ENCODE results near the gene ZNF587. TPM values are rescaled to one million over a fixed set of nuclear protein-coding genes. Genes with fewer than 3 reads are reported as not detected.
"Not testable (repeated sequence)": the region's sequence is repeated elsewhere in the genome, so short reads cannot be mapped to it uniquely, and the experiment has no call there.

Gene ZNF587
- total and polyA plus RNA-seq, 2 experiments from 2014 or later: 8.8 to 36.8 TPM

DNA sequence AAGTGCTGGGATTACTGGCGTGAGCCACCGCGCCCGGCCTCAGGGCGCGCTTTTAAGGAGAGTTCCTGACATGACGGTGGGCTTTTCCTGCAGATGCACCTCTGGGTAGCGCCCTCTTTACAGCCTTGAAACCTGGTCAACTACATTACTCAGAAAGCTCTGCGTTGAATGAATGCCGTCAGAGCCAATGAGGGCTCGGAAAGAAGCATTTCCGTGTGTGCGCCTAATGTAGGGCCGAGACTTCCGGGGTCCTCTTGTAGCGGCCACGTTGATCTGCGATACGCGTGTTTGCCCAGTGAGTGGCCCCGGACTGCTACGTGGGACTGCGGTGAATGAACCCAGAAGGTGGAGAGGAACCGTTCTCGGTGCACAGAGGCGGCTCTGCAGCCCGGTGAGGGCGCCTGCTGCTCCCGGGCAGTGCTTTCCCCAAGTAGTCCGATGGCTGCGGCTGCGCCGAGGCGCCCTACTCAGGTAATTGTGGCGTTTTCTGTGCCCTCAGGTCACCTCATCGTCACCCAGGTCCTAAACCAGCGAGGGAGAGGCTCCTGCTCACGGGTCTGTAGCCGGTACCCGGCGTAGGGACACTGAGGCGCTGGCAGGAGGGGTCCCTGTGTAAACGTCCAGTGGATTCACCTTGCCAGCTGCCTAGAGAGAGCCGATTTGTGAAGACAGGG, 30.0 kb upstream of the ZNF587 start:
- no peaks in the 10 kb centered on the region for H4K20me1 ChIP-seq (ENCODE audit: insufficient read depth, poor library complexity, severe bottlenecking)
- peak overlapping the region; percentile 90 for H3K27ac ChIP-seq
- no peaks in the 10 kb centered on the region for H3K36me3 ChIP-seq (replicated peaks; ENCODE audit: insufficient read depth, low read depth)
- H3K4me2 ChIP-seq: peak overlapping the region; percentile 85
- peaks cover 43% of the 10 kb centered on the region for H3K4me1 ChIP-seq (ENCODE audit: insufficient read depth)
- peaks cover 62% of the 10 kb centered on the region for H3K79me2 ChIP-seq
- TF ChIP-seq EZH2 (IDR thresholded peaks at IDR 0.05; ENCODE audit: borderline replicate concordance): no peak
- TF ChIP-seq EZH2phosphoT487 (IDR thresholded peaks at IDR 0.05; ENCODE audit: low read depth, severe bottlenecking, unreplicated experiment): no peak
- TF ChIP-seq, protein P1, sequence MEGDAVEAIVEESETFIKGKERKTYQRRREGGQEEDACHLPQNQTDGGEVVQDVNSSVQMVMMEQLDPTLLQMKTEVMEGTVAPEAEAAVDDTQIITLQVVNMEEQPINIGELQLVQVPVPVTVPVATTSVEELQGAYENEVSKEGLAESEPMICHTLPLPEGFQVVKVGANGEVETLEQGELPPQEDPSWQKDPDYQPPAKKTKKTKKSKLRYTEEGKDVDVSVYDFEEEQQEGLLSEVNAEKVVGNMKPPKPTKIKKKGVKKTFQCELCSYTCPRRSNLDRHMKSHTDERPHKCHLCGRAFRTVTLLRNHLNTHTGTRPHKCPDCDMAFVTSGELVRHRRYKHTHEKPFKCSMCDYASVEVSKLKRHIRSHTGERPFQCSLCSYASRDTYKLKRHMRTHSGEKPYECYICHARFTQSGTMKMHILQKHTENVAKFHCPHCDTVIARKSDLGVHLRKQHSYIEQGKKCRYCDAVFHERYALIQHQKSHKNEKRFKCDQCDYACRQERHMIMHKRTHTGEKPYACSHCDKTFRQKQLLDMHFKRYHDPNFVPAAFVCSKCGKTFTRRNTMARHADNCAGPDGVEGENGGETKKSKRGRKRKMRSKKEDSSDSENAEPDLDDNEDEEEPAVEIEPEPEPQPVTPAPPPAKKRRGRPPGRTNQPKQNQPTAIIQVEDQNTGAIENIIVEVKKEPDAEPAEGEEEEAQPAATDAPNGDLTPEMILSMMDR (IDR thresholded peaks at IDR 0.05; ENCODE audit: poor library complexity): peak; percentile 30
- peak overlapping the region; percentile 28 for H3K4me3 ChIP-seq
- peak; percentile 94 for DNase-seq (ENCODE audit: low spot score)
- no peaks in the 10 kb centered on the region for H3K27me3 ChIP-seq
- H3K9me3 ChIP-seq (ENCODE audit: low read depth): no peaks in the 10 kb centered on the region
- H3K9me2 ChIP-seq (replicated peaks; ENCODE audit: insufficient read depth): no peaks in the 10 kb centered on the region
- under 1% methylated on average over 39 of the region's 44 CpGs for WGBS (ENCODE audit: low lambda C conversion rate, missing lambda C conversion rate)
- H2AFZ ChIP-seq: peak overlapping the region; percentile 59

DNA sequence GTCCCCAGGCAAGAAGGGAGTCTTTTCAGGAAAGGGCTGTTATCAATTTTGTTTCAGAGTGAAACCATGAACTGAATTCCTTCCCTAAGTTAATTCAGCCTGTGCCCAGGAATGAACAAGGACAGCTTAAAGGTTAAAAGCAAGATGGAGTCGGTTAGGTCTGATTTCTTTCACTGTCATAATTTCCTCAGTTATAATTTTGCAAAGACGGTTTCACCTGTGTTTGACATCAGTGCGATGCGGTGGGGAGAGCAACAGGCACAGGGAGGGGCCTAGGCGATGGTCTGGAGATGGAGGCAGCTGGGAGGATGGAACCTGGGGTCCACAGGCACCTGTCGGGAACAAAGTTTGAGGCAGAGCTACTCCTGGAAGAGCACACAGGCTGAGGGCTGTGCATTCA, 29.1 kb upstream of the ZNF587 start:
- Histone ChIP-seq H3K79me2 (peaks cover 72% of the 10 kb centered on the region), H3K27ac (peak overlapping the region; percentile 90), H4K20me1 (ENCODE audit: insufficient read depth, poor library complexity, severe bottlenecking) (no peaks in the 10 kb centered on the region), H3K36me3 (replicated peaks; ENCODE audit: insufficient read depth, low read depth) (no peaks in the 10 kb centered on the region), H3K9me3 (ENCODE audit: low read depth) (no peaks in the 10 kb centered on the region), H3K4me3 (peak overlapping the region; percentile 28), H3K4me1 (ENCODE audit: insufficient read depth) (peaks cover 41% of the 10 kb centered on the region), H2AFZ (no peak overlapping the region), H3K9me2 (replicated peaks; ENCODE audit: insufficient read depth) (no peaks in the 10 kb centered on the region), H3K27me3 (no peaks in the 10 kb centered on the region), H3K4me2 (peak overlapping the region; percentile 85)
- TF ChIP-seq EZH2phosphoT487 (IDR thresholded peaks at IDR 0.05; ENCODE audit: low read depth, severe bottlenecking, unreplicated experiment) (no peak), EZH2 (IDR thresholded peaks at IDR 0.05; ENCODE audit: borderline replicate concordance) (no peak)
- TF ChIP-seq, protein P1 (IDR thresholded peaks at IDR 0.05; ENCODE audit: poor library complexity): no peak
- no peak for DNase-seq (ENCODE audit: low spot score)
- 74% methylated on average over 6 of the region's 6 CpGs for WGBS (ENCODE audit: low lambda C conversion rate, missing lambda C conversion rate)

DNA sequence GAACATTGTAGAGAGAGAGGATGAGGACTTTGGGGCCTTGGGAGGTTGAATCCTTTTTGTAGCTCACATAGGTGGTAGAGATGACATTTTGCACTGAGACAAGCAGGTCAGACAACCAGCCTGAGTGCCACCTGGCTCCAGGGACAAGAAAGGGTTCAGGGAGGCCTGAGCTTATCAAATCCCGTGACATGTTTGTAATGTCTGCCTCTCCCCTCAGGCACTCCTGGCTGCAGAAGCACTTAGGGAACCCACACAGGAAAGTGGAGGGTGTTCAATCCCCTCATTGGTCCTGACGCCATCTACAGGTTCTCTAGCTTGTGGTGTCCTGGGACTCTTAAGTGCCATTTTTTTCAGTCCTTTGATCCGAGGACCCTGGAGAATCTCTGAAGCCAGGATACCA, 28.6 kb upstream of the ZNF587 start:
- not testable (repeated sequence) for H3K36me3 ChIP-seq (replicated peaks; ENCODE audit: insufficient read depth, low read depth); H3K9me2 ChIP-seq (replicated peaks; ENCODE audit: insufficient read depth); H3K9me3 ChIP-seq (ENCODE audit: low read depth); H3K27me3 ChIP-seq; H2AFZ ChIP-seq; H4K20me1 ChIP-seq (ENCODE audit: insufficient read depth, poor library complexity, severe bottlenecking); DNase-seq (ENCODE audit: low spot score)
- Histone ChIP-seq H3K4me2 (peak overlapping the region; percentile 85), H3K79me2 (peaks cover 76% of the 10 kb centered on the region), H3K4me3 (peak overlapping the region; percentile 28), H3K27ac (peak overlapping the region; percentile 90), H3K4me1 (ENCODE audit: insufficient read depth) (peaks cover 38% of the 10 kb centered on the region)
- 27% methylated on average over 3 of the region's 3 CpGs for WGBS (ENCODE audit: low lambda C conversion rate, missing lambda C conversion rate)

DNA sequence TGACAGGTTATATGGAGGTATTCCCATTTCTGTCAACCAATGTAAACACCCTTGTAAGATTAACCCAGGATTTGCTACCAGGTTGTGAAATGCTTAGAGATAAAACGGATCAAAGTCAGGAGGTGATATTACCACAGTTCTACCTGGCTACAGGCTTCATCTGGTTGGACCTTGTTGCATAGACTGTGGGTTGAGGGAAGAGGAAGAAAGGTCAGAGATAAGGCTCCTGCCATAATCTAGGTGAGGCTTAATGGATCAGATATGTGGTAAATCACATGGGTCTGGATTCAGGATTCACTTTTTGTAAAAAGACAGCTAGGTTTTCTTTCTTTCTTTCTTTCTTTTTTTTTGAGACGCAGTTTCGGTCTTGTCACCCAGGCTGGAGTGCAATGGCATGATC, 28.2 kb upstream of the ZNF587 start:
- not testable (repeated sequence) for H3K9me2 ChIP-seq (replicated peaks; ENCODE audit: insufficient read depth); H3K9me3 ChIP-seq (ENCODE audit: low read depth); H3K4me3 ChIP-seq; H2AFZ ChIP-seq; H4K20me1 ChIP-seq (ENCODE audit: insufficient read depth, poor library complexity, severe bottlenecking); H3K27me3 ChIP-seq; DNase-seq (ENCODE audit: low spot score); H3K36me3 ChIP-seq (replicated peaks; ENCODE audit: insufficient read depth, low read depth)
- Histone ChIP-seq H3K27ac (peak overlapping the region; percentile 86), H3K79me2 (peaks cover 81% of the 10 kb centered on the region), H3K4me2 (peak overlapping the region; percentile 62), H3K4me1 (ENCODE audit: insufficient read depth) (peaks cover 38% of the 10 kb centered on the region)
- WGBS (ENCODE audit: low lambda C conversion rate, missing lambda C conversion rate): 85% methylated on average over 3 of the region's 3 CpGs

DNA sequence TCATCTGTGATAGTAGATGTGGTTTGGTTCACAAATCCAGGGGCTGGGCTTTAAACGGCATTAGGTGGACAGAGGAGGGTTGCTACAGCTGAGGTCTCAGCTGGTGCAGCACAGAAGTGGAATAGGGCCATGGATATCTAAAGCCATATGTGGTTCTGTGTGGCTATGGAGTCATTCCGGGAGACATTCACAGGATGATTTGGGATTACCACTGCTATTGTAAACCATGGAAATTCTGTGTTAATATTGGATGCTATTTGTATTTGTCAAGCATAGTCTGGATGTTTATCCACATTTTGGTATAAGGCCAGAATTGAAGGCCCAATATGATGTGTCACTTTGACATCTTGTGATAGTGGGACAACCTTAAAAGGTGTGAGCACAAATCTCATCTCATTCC, 26.5 kb upstream of the ZNF587 start:
- H3K9me3 ChIP-seq (ENCODE audit: low read depth); H2AFZ ChIP-seq; H3K9me2 ChIP-seq (replicated peaks; ENCODE audit: insufficient read depth); H3K27me3 ChIP-seq; DNase-seq (ENCODE audit: low spot score); H3K36me3 ChIP-seq (replicated peaks; ENCODE audit: insufficient read depth, low read depth); H4K20me1 ChIP-seq (ENCODE audit: insufficient read depth, poor library complexity, severe bottlenecking); H3K4me3 ChIP-seq: not testable (repeated sequence)
- Histone ChIP-seq H3K4me1 (ENCODE audit: insufficient read depth) (peaks cover 38% of the 10 kb centered on the region), H3K79me2 (peaks cover 87% of the 10 kb centered on the region), H3K4me2 (peak overlapping the region; percentile 62), H3K27ac (peak overlapping the region; percentile 64)
- 47% methylated on average over 2 of the region's 2 CpGs for WGBS (ENCODE audit: low lambda C conversion rate, missing lambda C conversion rate)

DNA sequence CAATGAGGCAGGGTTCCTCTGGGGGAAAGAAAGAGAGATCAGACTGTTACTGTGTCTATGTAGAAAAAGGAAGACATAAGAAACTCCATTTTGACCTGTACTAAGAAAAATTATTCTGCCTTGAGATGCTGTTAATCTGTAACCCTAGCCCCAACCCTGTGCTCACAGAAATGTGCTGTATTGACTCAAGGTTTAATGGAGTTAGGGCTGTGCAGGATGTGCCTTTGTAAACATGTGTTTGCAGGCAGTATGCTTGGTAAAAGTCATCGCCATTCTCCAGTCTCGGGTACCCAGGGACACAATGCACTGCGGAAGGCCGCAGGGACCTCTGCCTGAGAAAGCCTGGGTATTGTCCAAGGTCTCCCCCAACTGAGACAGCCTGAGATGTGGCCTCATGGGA, 26.1 kb upstream of the ZNF587 start:
- H3K36me3 ChIP-seq (replicated peaks; ENCODE audit: insufficient read depth, low read depth); H3K27me3 ChIP-seq; H3K9me3 ChIP-seq (ENCODE audit: low read depth); H4K20me1 ChIP-seq (ENCODE audit: insufficient read depth, poor library complexity, severe bottlenecking); H2AFZ ChIP-seq; DNase-seq (ENCODE audit: low spot score); H3K4me3 ChIP-seq; H3K9me2 ChIP-seq (replicated peaks; ENCODE audit: insufficient read depth): not testable (repeated sequence)
- Histone ChIP-seq H3K4me1 (ENCODE audit: insufficient read depth) (peaks cover 38% of the 10 kb centered on the region), H3K79me2 (peaks cover 88% of the 10 kb centered on the region), H3K27ac (peak overlapping the region; percentile 64), H3K4me2 (peak overlapping the region; percentile 62)
- WGBS (ENCODE audit: low lambda C conversion rate, missing lambda C conversion rate): 52% methylated on average over 4 of the region's 4 CpGs
